Erythroblast (primary cell): ENCODE measurements around the gene EIF4E.
A peak's percentile ranks its signal among the peaks of the same experiment; 100 is the strongest.
"Not testable (repeated sequence)": the region's sequence is repeated elsewhere in the genome, so short reads cannot be mapped to it uniquely, and the experiment has no call there.

Experiments used
- DNase-seq, 2 experiments: peaks; one replicate each; lab custom pipeline; 2025; lab: John Stamatoyannopoulos, UW
- GATA1 ChIP-seq: IDR thresholded peaks from 2 replicates; pipeline ENCODE4 v1.6.1; 2011; ENCODE audit warnings: low read depth, mild to moderate bottlenecking, control low read depth, low read length, moderate library complexity
- POLR2A ChIP-seq: IDR thresholded peaks from 2 replicates; pipeline ENCODE4 v1.6.1; 2011; ENCODE audit warnings: mild to moderate bottlenecking, low read length

Gene EIF4E

DNA sequence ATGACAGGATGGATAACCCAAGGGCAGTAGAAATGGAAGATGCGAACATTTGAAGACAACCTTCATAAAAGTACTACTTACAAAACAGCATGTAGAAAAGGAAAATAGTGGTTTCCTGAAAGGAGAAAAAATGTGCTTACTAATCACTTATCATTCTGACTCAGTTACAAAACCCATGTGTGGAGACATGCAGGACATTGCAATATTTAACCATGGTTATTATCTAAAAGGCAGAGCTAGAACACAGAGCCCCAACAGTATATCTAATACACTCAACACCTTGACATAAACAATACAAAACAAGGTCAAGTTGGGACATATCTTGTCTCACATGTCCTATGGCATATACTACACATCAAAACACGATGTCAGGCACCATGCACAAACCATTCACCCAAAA lies 55.9 kb downstream of the EIF4E start:
- TF ChIP-seq GATA1: no peak
- no peak for TF ChIP-seq POLR2A
- DNase-seq: peak; percentile 29 to 47

- not testable (repeated sequence) for DNase-seq
These were observed 56.6 kb downstream of the EIF4E start for GRCh38 chr4:98872120-98872906.

- DNase-seq: no peak
- no peak for TF ChIP-seq POLR2A
These were observed 61.3 kb downstream of the EIF4E start for GRCh38 chr4:98867648-98868047.

GRCh38 chr4:98865059-98865458 lies 63.9 kb downstream of the EIF4E start:
- TF ChIP-seq GATA1 (no peak), POLR2A (no peak)
- no peak for DNase-seq

DNA sequence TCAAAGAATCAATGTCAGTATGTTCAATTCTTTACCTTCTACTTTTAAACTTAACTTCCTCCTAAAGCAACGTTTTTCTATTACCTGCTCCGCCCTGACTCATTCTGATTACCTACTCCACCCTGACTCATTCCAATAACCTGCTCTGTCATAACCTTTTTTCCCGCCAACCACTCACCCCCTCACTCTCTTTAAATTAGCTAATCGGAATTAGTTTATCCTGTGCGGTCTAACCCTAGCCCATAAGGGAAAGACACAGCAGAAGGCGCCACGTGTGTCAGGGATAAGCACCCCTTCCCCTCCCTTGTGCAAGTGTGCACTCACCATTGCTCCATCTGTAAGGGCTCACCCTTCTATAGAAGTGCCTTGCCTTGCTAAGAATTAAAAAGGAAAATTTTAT lies 64.4 kb downstream of the EIF4E start:
- peak in 1 of 2 experiments; percentile 11 for DNase-seq

DNA sequence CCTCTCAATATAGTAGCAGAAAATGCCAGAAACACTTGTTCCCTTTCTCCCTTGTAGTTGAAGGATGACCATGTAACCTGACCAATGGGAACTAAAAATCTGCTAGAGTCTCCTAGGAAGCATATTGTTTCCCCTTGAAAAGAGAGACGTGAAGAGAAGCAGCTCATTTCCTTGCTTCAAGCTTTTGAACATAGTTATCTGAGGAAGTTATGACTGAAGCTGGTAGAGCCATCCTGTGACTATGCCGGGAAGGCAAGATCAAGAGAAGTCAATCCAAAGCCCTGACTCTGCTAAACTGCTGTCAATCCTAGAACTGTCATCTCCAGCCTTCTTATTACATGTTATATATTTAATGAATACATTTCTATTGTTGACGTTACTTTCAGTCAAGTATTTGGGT lies 66.6 kb downstream of the EIF4E start:
- TF ChIP-seq POLR2A (no peak), GATA1 (no peak)
- no peak for DNase-seq

More for the DNA sequence above, 64.4 kb downstream of the EIF4E start:
- TF ChIP-seq POLR2A: no peak
- no peak for TF ChIP-seq GATA1

DNA sequence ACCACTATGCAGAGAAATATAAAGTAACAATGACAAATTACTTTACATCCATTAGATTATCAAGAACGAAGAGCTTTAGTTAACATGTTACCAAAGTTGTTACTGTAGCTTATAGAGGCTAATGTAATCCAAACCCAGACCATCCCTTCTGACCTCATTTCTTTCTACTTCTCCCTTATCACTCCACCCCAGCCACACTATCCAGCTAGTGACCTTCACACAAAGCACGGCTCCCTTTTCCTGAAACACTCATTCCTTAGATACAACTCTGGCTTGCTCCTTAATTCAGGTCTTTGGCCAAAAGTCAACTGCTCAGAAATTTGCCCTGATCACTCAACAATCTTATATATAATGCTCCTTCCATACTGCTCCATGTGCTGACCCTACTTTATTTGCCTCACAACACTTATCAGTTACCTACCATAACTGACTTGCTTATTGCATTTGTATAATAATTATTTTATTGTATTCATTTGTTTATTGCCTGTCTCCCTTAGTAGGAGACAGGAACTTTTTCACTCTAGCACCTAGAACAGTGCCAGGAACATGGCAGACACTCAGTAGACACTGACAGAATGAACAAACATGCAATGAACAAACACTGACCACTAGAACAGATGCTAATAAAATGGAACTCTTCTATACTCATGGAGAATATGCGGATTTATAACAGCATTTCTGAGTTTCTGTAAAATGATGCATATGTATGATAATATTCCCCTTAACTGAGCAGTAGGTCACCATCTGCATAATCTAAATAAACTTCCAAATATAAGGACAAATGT lies 67.6 kb downstream of the EIF4E start:
- peak; percentile 76 to 82 for DNase-seq
- TF ChIP-seq GATA1 (no peak), POLR2A (no peak)

DNA sequence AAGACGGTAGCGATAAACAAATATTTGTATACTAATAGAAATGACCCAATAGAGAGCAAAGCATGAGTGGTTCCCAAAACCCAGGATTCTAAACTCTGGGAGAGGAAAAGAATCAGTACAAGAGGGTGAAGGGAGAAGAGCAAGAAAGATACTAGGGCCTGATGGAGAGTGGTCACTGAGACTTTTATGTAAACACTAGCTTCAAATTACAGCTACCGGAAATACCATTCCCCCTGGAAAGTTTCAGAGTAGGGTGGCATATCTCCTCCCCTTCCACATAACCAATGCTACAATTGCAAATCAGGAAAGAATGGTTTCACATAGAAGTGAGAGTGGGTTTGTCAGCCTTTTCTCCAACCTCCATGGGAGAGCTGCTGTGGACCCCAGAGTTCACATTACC lies 77.1 kb downstream of the EIF4E start:
- TF ChIP-seq GATA1 (no peak), POLR2A (no peak)
- DNase-seq: no peak

DNA sequence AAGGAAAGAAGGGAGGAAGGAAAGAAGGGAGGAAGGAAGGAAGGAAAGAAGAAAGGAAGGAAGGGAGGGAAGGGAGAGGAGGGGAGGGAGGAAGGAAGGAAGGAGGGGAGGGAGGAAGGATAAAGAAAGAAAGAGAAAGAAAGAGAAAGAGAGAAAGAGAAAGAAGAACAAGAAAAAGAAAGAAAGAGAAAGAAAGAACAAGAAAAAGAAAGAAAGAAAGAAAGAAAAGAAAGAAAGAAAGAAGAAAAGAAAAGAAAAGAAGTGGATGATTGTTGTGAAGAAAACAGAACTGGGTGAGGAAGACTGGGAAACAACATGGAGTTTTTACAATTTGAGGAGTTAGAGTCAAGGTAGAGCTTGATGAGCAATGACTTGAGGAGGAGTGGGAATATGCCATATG lies 78.0 kb downstream of the EIF4E start:
- no peak for DNase-seq
- TF ChIP-seq POLR2A: no peak
- TF ChIP-seq GATA1: no peak

DNA sequence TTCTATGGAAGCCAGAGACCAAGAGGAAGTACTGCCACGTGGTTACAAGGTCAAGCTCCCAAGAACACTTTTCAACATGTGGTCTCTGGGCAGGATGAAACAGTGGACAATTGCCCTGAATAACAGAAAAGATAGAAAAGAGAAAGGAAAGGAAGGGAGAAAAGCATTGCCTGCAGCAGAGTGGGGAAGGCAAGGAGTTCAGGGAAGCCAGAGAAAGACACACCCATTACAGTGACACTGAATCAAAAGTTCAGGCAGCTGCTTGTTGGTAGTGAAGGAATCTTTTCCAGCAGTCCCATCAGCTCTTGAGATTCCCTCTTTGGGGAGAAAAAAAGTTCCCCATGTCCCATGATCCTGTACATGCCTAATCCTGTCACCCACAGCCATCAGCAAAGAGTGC lies 80.5 kb downstream of the EIF4E start:
- no peak for TF ChIP-seq GATA1
- TF ChIP-seq POLR2A: no peak
- no peak for DNase-seq

DNA sequence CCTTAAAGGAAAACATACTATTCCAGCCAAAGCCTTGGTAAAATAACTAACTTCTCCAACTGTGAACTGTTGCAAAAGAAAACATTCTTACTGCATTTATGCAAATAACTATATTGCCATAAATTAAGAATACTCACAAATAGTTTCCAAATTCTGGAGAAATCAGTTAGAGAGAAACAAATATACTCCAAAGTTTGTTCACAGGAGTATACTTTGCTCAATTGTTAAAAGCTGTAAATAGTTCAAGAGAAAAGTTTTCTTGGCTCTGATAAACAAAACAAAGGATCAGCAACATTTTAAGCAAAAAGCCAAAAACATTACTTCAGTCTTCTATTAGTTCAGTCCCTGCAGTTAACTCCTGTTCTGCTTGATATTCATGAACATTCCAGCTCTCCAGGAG lies 83.0 kb downstream of the EIF4E start:
- TF ChIP-seq POLR2A (no peak), GATA1 (no peak)
- no peak for DNase-seq

DNA sequence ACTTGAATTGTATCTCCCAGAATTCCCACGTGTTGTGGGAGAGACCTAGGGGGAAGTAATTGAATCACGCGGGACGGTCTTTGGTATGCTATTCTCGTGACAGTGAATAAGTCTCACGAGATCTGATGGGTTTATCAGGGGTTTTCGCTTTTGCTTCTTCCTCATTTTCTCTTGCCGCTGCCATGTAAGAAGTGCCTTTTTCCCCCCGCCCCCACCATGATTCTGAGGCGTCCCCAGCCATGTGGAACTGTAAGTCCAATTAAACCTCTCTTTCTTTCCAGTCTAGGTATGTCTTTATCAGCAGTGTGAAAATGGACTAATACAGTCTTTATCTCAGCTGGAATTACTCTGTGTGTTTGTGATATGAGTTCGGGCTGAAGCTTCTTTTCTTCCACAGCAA lies 86.0 kb downstream of the EIF4E start:
- DNase-seq: not testable (repeated sequence)

- DNase-seq: no peak
- TF ChIP-seq POLR2A (no peak), GATA1 (no peak)
These were observed 89.8 kb downstream of the EIF4E start for GRCh38 chr4:98838977-98839618.

DNA sequence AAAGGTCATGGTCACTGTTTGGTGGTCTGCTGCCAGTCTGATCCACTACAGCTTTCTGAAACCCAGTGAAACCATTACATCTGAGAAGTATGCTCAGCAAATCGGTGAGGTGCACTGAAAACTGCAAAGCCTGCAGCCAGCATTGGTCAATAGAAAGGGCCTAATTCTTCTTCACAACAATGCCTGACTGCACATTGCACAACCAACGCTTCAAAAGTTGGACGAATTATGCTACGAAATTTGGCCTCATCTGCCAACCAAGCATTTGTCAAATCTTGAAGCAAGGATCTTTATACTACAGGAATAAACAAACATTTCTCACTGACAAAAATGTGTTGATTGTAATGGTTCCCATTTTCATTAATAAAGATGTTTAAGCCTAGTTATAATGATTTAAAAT lies 90.4 kb downstream of the EIF4E start:
- DNase-seq: no peak
- TF ChIP-seq POLR2A: no peak
- no peak for TF ChIP-seq GATA1
